Measurements from ENCODE around the gene SEBOX.

DNA sequence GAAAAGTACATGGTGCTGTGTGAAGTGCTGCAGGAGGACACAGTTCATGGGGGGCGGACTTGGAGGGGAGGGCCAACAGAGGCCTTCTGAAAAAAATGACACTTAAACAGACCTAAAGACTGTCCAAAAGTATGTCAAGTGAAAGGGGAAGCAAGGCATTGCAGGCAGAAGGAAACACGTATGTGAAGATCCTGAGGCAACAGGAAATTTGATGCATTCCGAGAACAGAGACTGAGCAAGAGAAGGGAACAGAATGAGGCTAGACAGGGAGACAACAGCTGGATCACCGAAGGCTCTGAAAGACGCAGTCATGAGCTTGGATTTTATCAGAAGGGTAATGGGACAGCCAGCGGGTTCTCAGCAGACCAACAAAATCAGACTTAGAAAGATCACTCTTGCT is 30.8 kb downstream of the SEBOX start:
- TF ChIP-seq, protein P1, sequence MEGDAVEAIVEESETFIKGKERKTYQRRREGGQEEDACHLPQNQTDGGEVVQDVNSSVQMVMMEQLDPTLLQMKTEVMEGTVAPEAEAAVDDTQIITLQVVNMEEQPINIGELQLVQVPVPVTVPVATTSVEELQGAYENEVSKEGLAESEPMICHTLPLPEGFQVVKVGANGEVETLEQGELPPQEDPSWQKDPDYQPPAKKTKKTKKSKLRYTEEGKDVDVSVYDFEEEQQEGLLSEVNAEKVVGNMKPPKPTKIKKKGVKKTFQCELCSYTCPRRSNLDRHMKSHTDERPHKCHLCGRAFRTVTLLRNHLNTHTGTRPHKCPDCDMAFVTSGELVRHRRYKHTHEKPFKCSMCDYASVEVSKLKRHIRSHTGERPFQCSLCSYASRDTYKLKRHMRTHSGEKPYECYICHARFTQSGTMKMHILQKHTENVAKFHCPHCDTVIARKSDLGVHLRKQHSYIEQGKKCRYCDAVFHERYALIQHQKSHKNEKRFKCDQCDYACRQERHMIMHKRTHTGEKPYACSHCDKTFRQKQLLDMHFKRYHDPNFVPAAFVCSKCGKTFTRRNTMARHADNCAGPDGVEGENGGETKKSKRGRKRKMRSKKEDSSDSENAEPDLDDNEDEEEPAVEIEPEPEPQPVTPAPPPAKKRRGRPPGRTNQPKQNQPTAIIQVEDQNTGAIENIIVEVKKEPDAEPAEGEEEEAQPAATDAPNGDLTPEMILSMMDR (conservative IDR thresholded peaks at IDR 0.05; ENCODE audit: low read depth, low read length), result no peak
- TF ChIP-seq EZH2 (IDR thresholded peaks at IDR 0.05; ENCODE audit: low read length, unreplicated experiment) (no peak), EZH2phosphoT487 (IDR thresholded peaks at IDR 0.05; ENCODE audit: borderline replicate concordance, low read length) (no peak)
